ENCODE data around the gene C5.

C5 gene

DNA sequence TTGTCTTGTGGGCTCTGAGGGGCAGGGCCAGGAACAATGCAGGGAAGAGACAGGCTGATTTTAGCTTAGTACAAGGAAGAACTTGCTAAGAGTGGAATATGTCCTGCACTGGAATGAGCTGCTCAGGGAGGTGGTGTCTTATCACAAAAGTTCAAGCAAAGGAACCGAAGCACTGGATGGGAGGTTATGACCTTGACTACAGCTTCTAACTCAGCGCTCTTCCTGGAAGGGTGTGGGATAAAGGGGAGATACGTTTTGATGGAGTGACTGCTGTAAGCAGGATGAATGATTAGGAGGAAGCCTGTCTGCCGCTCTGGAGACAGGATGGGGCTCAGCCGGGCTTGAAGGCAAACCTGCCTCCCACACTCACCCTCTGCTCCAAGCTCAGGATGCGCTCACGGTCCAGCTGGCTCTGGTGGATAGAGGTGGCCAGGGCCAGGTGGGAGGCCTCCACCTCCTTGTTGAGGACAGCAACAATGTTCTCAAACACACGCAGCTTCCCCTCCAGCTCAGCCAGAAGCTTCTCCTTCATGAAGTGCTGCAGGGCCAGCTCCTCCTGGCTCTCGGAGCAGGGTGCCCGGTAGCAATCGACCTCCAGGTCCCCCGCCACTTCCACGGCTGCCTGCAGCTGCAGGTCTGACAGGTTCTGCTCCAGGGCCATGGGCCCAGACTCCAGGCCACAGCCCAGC lies 137.0 kb downstream of the C5 start:
- Histone ChIP-seq H3K4me3 (ENCODE audit: control insufficient read depth in 1 of 7, extremely low read depth in 1 of 7, insufficient read depth in 4 of 7, low read depth in 2 of 7, low read length in 6 of 7) (no peak overlapping the region), H3K4me1 (ENCODE audit: control extremely low read depth in 1 of 4, control insufficient read depth in 4 of 4, insufficient read depth in 4 of 4, low read length in 3 of 4) (peaks cover 0 to 17% (median 13%) of the 10 kb centered on the region in 4 experiments), H3K27ac (ENCODE audit: insufficient read depth in 1 of 2, low read depth in 1 of 2, low read length in 2 of 2, poor library complexity in 1 of 2, severe bottlenecking in 2 of 2) (no peak overlapping the region), H3K27me3 (replicated peaks in 2 of 5; ENCODE audit: control insufficient read depth in 4 of 5, insufficient read depth in 5 of 5, low read length in 4 of 5) (no peaks in the 10 kb centered on the region), H3K36me3 (ENCODE audit: control insufficient read depth in 4 of 4, insufficient read depth in 4 of 4, low read length in 3 of 4) (no peaks in the 10 kb centered on the region), H3K9me3 (ENCODE audit: control extremely low read depth in 1 of 5, control insufficient read depth in 4 of 5, insufficient read depth in 2 of 5, low read depth in 1 of 5, low read length in 4 of 5) (no peaks in the 10 kb centered on the region)
- POLR2A ChIA-PET = interaction anchor here (0.6 to 1.4 kb wide), 2 partner anchors 16 to 49 kb away, joined by 3 to 5 read pairs; no protein-coding TSS in a partner anchor
- CTCF ChIA-PET = interaction anchor here (1.0 to 1.3 kb wide), 2 partner anchors 12 to 20 kb away, joined by 3 to 4 read pairs; no protein-coding TSS in a partner anchor
- DNase-seq = no peak
- WGBS (ENCODE audit: insufficient coverage) = 100% methylated on average over 6 of the region's 13 CpGs

DNA sequence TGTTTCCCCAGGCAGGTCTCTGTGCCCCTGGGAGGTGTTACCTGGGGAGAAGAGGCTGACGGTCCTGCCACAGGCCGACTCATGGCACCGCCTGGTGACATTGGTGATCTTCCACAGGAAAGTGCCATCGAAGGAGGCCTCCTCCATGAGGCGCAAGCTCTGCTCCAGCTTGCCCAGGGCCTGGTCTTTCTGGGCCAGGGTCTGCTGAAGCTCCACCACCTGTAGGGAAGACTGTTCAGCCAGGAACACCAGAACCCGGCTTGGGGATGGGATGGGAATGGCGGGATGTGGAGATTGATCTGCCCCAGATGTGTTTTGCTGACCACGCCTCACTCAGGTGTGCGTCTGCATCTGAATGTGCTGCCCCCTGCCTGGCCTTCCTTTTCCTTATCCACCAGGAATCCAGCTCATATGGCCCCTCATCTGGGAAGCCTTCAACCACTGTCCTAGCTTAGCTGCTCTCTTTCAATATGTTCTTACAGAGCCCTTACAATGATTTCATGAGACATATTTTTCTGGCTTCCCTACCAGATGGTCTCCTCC lies 138.7 kb downstream of the C5 start:
- Histone ChIP-seq H3K36me3 (ENCODE audit: control insufficient read depth in 4 of 4, insufficient read depth in 4 of 4, low read length in 3 of 4) (no peaks in the 10 kb centered on the region), H3K27ac (ENCODE audit: insufficient read depth in 1 of 2, low read depth in 1 of 2, low read length in 2 of 2, poor library complexity in 1 of 2, severe bottlenecking in 2 of 2) (no peak overlapping the region), H3K4me3 (ENCODE audit: control insufficient read depth in 1 of 7, extremely low read depth in 1 of 7, insufficient read depth in 4 of 7, low read depth in 2 of 7, low read length in 6 of 7) (no peak overlapping the region), H3K9me3 (ENCODE audit: control extremely low read depth in 1 of 5, control insufficient read depth in 4 of 5, insufficient read depth in 2 of 5, low read depth in 1 of 5, low read length in 4 of 5) (no peaks in the 10 kb centered on the region), H3K4me1 (ENCODE audit: control extremely low read depth in 1 of 4, control insufficient read depth in 4 of 4, insufficient read depth in 4 of 4, low read length in 3 of 4) (peaks cover 0 to 20% (median 13%) of the 10 kb centered on the region in 4 experiments), H3K27me3 (replicated peaks in 2 of 5; ENCODE audit: control insufficient read depth in 4 of 5, insufficient read depth in 5 of 5, low read length in 4 of 5) (no peaks in the 10 kb centered on the region)
- ChIA-PET CTCF (interaction anchor here (1.2 to 5.7 kb wide), 3 partner anchors 14 to 19 kb away, joined by 3 to 29 read pairs (median 4); partner anchors contain the start of gene TRAF1), POLR2A (no interaction called here)
- WGBS (ENCODE audit: insufficient coverage) = 95% methylated on average over 8 of the region's 9 CpGs
- no peak for DNase-seq

DNA sequence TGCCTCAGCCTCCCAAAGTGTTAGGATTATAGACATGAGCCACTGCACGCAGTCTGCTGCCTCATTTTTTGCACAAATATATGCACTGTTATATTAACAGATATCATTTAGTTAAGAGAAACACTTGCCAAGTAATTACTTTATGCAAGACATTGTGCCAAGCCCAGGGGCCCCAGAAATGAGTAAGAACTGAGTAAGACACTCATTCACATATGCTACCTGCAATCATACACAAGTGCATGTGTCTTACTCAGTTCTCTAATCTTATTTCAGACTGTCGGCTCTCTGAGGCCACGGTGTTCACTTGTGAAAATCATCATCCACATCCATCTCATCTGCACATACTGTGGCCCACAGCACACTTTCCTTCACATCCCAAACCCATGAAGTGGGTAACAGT lies 139.4 kb downstream of the C5 start:
- H3K36me3 ChIP-seq (ENCODE audit: control insufficient read depth in 4 of 4, insufficient read depth in 4 of 4, low read length in 3 of 4) = no peaks in the 10 kb centered on the region
- CTCF ChIA-PET = interaction anchor here (5.7 kb wide), 1 partner anchor 14 kb away, joined by 29 read pairs; the partner anchor contains the start of gene TRAF1

DNA sequence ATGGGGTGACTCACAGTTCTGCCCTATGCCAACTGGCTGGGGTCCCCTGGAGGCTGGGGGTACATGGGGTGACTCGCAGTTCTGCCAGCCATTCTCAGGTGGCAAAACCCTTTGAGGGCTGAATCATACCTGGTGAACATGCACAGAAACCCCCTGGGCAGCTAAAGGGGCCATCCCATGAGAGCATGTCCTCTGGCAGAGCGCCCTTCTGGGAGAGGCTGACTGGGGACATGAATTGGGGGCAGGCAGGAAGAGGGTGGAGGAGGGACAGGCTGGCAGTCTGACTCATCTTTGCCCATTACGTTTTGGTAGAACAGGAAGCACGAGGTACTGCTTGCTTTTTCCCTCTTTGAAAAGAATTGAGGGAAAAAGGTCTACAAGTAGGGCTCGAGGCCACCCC lies 140.2 kb downstream of the C5 start:
- no peak overlapping the region for H3K27ac ChIP-seq (ENCODE audit: insufficient read depth in 1 of 2, low read depth in 1 of 2, low read length in 2 of 2, poor library complexity in 1 of 2, severe bottlenecking in 2 of 2)
- CTCF ChIA-PET = interaction anchor here (1.0 to 5.7 kb wide), 3 partner anchors 8 to 23 kb away, joined by 3 to 29 read pairs (median 3); partner anchors contain the start of gene TRAF1
- peak; percentile 30 to 80 (median 70) for DNase-seq

More for the DNA sequence above, 139.4 kb downstream of the C5 start:
- no CpG with 5 or more reads among the region's 3 CpGs for WGBS (ENCODE audit: insufficient coverage)
- peaks cover 0 to 18% (median 11%) of the 10 kb centered on the region in 4 experiments for H3K4me1 ChIP-seq (ENCODE audit: control extremely low read depth in 1 of 4, control insufficient read depth in 4 of 4, insufficient read depth in 4 of 4, low read length in 3 of 4)
- DNase-seq = no peak
- H3K9me3 ChIP-seq (ENCODE audit: control extremely low read depth in 1 of 5, control insufficient read depth in 4 of 5, insufficient read depth in 2 of 5, low read depth in 1 of 5, low read length in 4 of 5) = no peaks in the 10 kb centered on the region
- H3K4me3 ChIP-seq (ENCODE audit: control insufficient read depth in 1 of 7, extremely low read depth in 1 of 7, insufficient read depth in 4 of 7, low read depth in 2 of 7, low read length in 6 of 7) = no peak overlapping the region
- no peak overlapping the region for H3K27ac ChIP-seq (ENCODE audit: insufficient read depth in 1 of 2, low read depth in 1 of 2, low read length in 2 of 2, poor library complexity in 1 of 2, severe bottlenecking in 2 of 2)
- no peaks in the 10 kb centered on the region for H3K27me3 ChIP-seq (replicated peaks in 2 of 5; ENCODE audit: control insufficient read depth in 4 of 5, insufficient read depth in 5 of 5, low read length in 4 of 5)
- POLR2A ChIA-PET = no interaction called here

DNA sequence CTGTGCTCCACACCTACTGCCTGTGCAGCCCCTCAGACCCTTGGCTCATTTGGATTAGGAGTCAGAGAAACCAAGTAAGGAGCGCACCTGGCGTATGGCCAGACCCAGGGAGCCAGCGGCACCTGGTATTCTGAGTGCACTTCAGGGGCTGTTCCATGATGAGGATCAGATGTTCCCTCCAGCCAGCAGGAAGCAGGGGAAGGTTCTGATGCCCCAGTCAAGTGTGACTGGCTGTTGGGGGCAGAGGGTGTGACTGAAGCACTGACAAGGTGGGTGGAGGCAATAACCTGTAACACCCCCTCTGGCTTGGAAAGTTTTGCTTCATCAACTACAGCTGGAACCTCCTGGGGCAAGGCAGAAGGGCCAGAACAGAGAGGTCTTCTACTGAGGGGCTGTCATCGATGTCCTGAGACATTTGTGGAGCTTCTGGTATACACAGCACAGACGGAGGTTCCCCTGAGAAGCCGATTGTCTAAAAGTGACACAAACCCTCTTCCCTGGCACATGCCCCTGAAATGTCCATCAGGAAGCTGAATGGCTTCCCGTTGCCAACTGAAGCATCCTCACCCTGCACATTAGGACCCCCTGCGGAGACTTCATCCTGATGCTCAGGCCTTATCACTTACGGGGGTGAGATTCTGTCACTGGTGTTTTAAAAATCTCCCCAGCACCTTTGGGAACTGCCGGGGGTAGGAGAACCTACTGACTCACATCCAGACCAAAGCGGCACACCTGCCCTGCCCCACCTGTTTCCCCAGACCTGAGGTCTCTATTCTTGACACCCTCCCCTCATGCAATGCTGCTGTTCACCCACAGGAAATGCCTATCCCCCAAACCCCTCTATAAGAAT lies 144.5 kb downstream of the C5 start:
- no peaks in the 10 kb centered on the region for H3K9me3 ChIP-seq (ENCODE audit: control extremely low read depth in 1 of 5, control insufficient read depth in 4 of 5, insufficient read depth in 2 of 5, low read depth in 1 of 5, low read length in 4 of 5)
- no peak overlapping the region for H3K4me3 ChIP-seq (ENCODE audit: control insufficient read depth in 1 of 7, extremely low read depth in 1 of 7, insufficient read depth in 4 of 7, low read depth in 2 of 7, low read length in 6 of 7)
- no peak overlapping the region for H3K27ac ChIP-seq (ENCODE audit: insufficient read depth in 1 of 2, low read depth in 1 of 2, low read length in 2 of 2, poor library complexity in 1 of 2, severe bottlenecking in 2 of 2)
- DNase-seq = peak in 2 of 3 donors; percentile 32 to 62
- no peaks in the 10 kb centered on the region for H3K36me3 ChIP-seq (ENCODE audit: control insufficient read depth in 4 of 4, insufficient read depth in 4 of 4, low read length in 3 of 4)
- CTCF ChIA-PET = interaction anchor here (0.7 to 1.9 kb wide), 5 partner anchors 10 to 37 kb away, joined by 3 to 7 read pairs (median 3); partner anchors contain the start of gene TRAF1
- WGBS (ENCODE audit: insufficient coverage) = 96% methylated on average over 10 of the region's 11 CpGs
- H3K27me3 ChIP-seq (replicated peaks in 2 of 5; ENCODE audit: control insufficient read depth in 4 of 5, insufficient read depth in 5 of 5, low read length in 4 of 5) = no peaks in the 10 kb centered on the region
- H3K4me1 ChIP-seq (ENCODE audit: control extremely low read depth in 1 of 4, control insufficient read depth in 4 of 4, insufficient read depth in 4 of 4, low read length in 3 of 4) = peaks cover 0 to 29% (median 14%) of the 10 kb centered on the region in 4 experiments
- POLR2A ChIA-PET = interaction anchor here (1.6 kb wide), 1 partner anchor 30 kb away, joined by 3 read pairs; no protein-coding TSS in a partner anchor

More for the DNA sequence above, 140.2 kb downstream of the C5 start:
- H3K4me1 ChIP-seq (ENCODE audit: control extremely low read depth in 1 of 4, control insufficient read depth in 4 of 4, insufficient read depth in 4 of 4, low read length in 3 of 4) = peaks cover 0 to 23% (median 11%) of the 10 kb centered on the region in 4 experiments
- POLR2A ChIA-PET = no interaction called here
- H3K27me3 ChIP-seq (replicated peaks in 2 of 5; ENCODE audit: control insufficient read depth in 4 of 5, insufficient read depth in 5 of 5, low read length in 4 of 5) = no peaks in the 10 kb centered on the region
- no peak overlapping the region for H3K4me3 ChIP-seq (ENCODE audit: control insufficient read depth in 1 of 7, extremely low read depth in 1 of 7, insufficient read depth in 4 of 7, low read depth in 2 of 7, low read length in 6 of 7)
- H3K36me3 ChIP-seq (ENCODE audit: control insufficient read depth in 4 of 4, insufficient read depth in 4 of 4, low read length in 3 of 4) = no peaks in the 10 kb centered on the region
- H3K9me3 ChIP-seq (ENCODE audit: control extremely low read depth in 1 of 5, control insufficient read depth in 4 of 5, insufficient read depth in 2 of 5, low read depth in 1 of 5, low read length in 4 of 5) = no peaks in the 10 kb centered on the region
- WGBS (ENCODE audit: insufficient coverage) = 36% methylated on average over 3 of the region's 5 CpGs

DNA sequence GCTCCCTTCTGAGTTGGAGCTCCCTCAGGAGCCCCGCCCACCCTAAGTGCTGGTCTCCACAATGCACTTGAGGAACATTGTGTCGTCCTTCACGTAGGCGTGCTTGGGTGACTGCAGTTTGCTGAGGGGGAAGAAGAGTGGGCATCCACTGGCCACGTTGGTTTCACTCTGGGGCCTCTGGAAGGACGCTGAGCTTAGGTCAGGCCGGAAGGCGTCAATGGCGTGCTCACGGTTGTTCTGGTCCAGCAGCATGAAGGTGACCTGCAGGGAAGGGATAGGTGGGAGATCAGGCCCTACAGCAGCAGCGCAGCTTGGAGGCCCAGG lies 145.1 kb downstream of the C5 start:
- Histone ChIP-seq H3K9me3 (ENCODE audit: control extremely low read depth in 1 of 5, control insufficient read depth in 4 of 5, insufficient read depth in 2 of 5, low read depth in 1 of 5, low read length in 4 of 5) (no peaks in the 10 kb centered on the region), H3K4me3 (ENCODE audit: control insufficient read depth in 1 of 7, extremely low read depth in 1 of 7, insufficient read depth in 4 of 7, low read depth in 2 of 7, low read length in 6 of 7) (no peak overlapping the region), H3K4me1 (ENCODE audit: control extremely low read depth in 1 of 4, control insufficient read depth in 4 of 4, insufficient read depth in 4 of 4, low read length in 3 of 4) (peaks cover 0 to 25% (median 10%) of the 10 kb centered on the region in 4 experiments), H3K27me3 (replicated peaks in 2 of 5; ENCODE audit: control insufficient read depth in 4 of 5, insufficient read depth in 5 of 5, low read length in 4 of 5) (no peaks in the 10 kb centered on the region), H3K27ac (ENCODE audit: insufficient read depth in 1 of 2, low read depth in 1 of 2, low read length in 2 of 2, poor library complexity in 1 of 2, severe bottlenecking in 2 of 2) (no peak overlapping the region), H3K36me3 (ENCODE audit: control insufficient read depth in 4 of 4, insufficient read depth in 4 of 4, low read length in 3 of 4) (no peaks in the 10 kb centered on the region)
- CTCF ChIA-PET = interaction anchor here (0.7 to 2.8 kb wide), 6 partner anchors 10 to 36 kb away, joined by 3 to 7 read pairs (median 4); partner anchors contain the start of gene TRAF1
- 97% methylated on average over 11 of the region's 11 CpGs for WGBS (ENCODE audit: insufficient coverage)
- no peak for DNase-seq
- POLR2A ChIA-PET = interaction anchor here (0.5 to 1.6 kb wide), 2 partner anchors 10 to 31 kb away, joined by 3 read pairs; no protein-coding TSS in a partner anchor
